HG02840 (cell line): ENCODE results near the gene TBC1D16.

Source experiments
- ATAC-seq: cut with Tn5 transposase; IDR thresholded peaks from one replicate; pipeline ENCODE4 v1.9.1; 2021; ENCODE audit warnings: mild to moderate bottlenecking, moderate library complexity, moderate number of reproducible peaks; ENCODE audit not compliant: unreplicated experiment, low FRiP score

TBC1D16 gene

GRCh38 chr17:79942591-79943346 is 92.9 kb downstream of the TBC1D16 start:
- no peak for ATAC-seq

- no peak for ATAC-seq
Observed at GRCh38 chr17:79942011-79942405, 93.7 kb downstream of the TBC1D16 start.

GRCh38 chr17:79941088-79942010 is 94.3 kb downstream of the TBC1D16 start:
- ATAC-seq: no peak

- ATAC-seq: no peak
Observed at GRCh38 chr17:79940459-79941087, 95.1 kb downstream of the TBC1D16 start.

GRCh38 chr17:79939755-79940458 is 95.8 kb downstream of the TBC1D16 start:
- ATAC-seq: no peak

- ATAC-seq: no peak
Observed at GRCh38 chr17:79939094-79939435, 96.6 kb downstream of the TBC1D16 start.

GRCh38 chr17:79938336-79939093 is 97.2 kb downstream of the TBC1D16 start:
- no peak for ATAC-seq

GRCh38 chr17:79937391-79938335 is 98.0 kb downstream of the TBC1D16 start:
- no peak for ATAC-seq

- ATAC-seq: no peak
Observed at GRCh38 chr17:79936641-79937381, 98.9 kb downstream of the TBC1D16 start.

GRCh38 chr17:79936050-79936449 is 99.6 kb downstream of the TBC1D16 start:
- no peak for ATAC-seq

GRCh38 chr17:79935197-79935885 is 100.3 kb downstream of the TBC1D16 start:
- ATAC-seq: no peak

- ATAC-seq: no peak
Observed at GRCh38 chr17:79934653-79934970, 101.1 kb downstream of the TBC1D16 start.

- no peak for ATAC-seq
Observed at GRCh38 chr17:79933863-79934652, 101.6 kb downstream of the TBC1D16 start.

GRCh38 chr17:79932451-79933306 is 103.0 kb downstream of the TBC1D16 start:
- no peak for ATAC-seq

- ATAC-seq: no peak
Observed at GRCh38 chr17:79931817-79932309, 103.8 kb downstream of the TBC1D16 start.
